Endothelial cell of umbilical vein (primary cell): ENCODE data around the gene ZNF724.

ENCODE experiments used
- EZH2 ChIP-seq: IDR thresholded peaks from 2 replicates; pipeline ENCODE4 v1.6.1; 2012; ENCODE audit warnings: borderline replicate concordance, low read depth, mild to moderate bottlenecking, moderate library complexity, low read length, inconsistent platforms; ENCODE audit not compliant: severe bottlenecking
- MYC ChIP-seq: IDR thresholded peaks from one replicate; pipeline ENCODE4 v1.6.1; 2011; ENCODE audit warnings: mild to moderate bottlenecking, low read depth, low read length
- POLR2A ChIP-seq: IDR thresholded peaks from 2 replicates; pipeline ENCODE4 v1.6.1; 2012; ENCODE audit warnings: low read depth, mild to moderate bottlenecking, control low read depth, low read length
- POLR2AphosphoS5 ChIP-seq: IDR thresholded peaks from 2 replicates; pipeline ENCODE4 v1.6.1; 2012; ENCODE audit warnings: low read depth, mild to moderate bottlenecking, control low read depth, low read length, moderate library complexity; ENCODE audit not compliant: insufficient read depth
- TF ChIP-seq, protein P1 (sequence below), 2 donors: IDR thresholded peaks; 1 replicate in 1 of 2; 2 replicates in 1 of 2; pipeline ENCODE4 v1.5.1; 2011; ENCODE audit warnings: low read length in 2 of 2, mild to moderate bottlenecking in 2 of 2, moderate library complexity in 2 of 2, control low read depth in 1 of 2, inconsistent platforms in 1 of 2, low read depth in 1 of 2; ENCODE audit not compliant: insufficient read depth in 1 of 2; ENCODE audit errors: extremely low read depth in 1 of 2

DNA sequence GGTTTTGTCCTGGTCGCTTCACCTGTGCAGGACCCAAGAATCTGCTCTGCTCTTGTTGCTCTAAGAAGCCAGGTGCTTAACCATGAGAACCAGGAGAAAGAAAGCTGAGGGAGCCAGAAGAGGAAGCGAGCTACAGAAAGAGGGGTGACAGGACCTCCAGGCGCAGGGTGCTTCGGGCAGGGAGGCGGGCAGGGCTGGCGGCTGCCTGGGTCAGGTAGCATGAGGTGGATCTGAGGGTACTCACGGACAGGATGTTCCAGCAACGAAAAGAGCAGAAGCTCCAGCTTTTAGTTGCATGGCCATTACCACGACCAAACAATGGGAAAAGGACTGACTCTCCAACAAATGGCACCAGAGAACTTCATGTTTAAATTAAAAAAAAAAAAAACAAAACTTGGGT lies 59.9 kb downstream of the ZNF724 start:
- TF ChIP-seq, protein P1, sequence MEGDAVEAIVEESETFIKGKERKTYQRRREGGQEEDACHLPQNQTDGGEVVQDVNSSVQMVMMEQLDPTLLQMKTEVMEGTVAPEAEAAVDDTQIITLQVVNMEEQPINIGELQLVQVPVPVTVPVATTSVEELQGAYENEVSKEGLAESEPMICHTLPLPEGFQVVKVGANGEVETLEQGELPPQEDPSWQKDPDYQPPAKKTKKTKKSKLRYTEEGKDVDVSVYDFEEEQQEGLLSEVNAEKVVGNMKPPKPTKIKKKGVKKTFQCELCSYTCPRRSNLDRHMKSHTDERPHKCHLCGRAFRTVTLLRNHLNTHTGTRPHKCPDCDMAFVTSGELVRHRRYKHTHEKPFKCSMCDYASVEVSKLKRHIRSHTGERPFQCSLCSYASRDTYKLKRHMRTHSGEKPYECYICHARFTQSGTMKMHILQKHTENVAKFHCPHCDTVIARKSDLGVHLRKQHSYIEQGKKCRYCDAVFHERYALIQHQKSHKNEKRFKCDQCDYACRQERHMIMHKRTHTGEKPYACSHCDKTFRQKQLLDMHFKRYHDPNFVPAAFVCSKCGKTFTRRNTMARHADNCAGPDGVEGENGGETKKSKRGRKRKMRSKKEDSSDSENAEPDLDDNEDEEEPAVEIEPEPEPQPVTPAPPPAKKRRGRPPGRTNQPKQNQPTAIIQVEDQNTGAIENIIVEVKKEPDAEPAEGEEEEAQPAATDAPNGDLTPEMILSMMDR (IDR thresholded peaks at IDR 0.05; ENCODE audit: extremely low read depth in 1 of 2, insufficient read depth in 1 of 2, low read depth in 1 of 2, low read length in 2 of 2), result no peak
- TF ChIP-seq POLR2AphosphoS5 (no peak), EZH2 (no peak), POLR2A (no peak), MYC (no peak)
